Sciatic nerve (tissue), 2 donors: Measurements from ENCODE around the gene APPL2. TPM values are rescaled to one million over a fixed set of nuclear protein-coding genes. Genes with fewer than 3 reads are reported as not detected.
A peak's percentile ranks its signal among the peaks of the same experiment; 100 is the strongest.

Source experiments
- ATAC-seq: fragments of 200-7000 bp; cut with Tn5 transposase; one replicate; pipeline ENCODE4 v1.9.1; 2020; ENCODE audit warnings: mild to moderate bottlenecking, moderate library complexity
- DNase-seq: peaks from one replicate; pipeline ENCODE4 v3.0.0-alpha.2; 2020; ENCODE audit warnings: low spot score
- intact Hi-C: fragments of 100-400 bp; cut with DNase I; formaldehyde crosslinking; loops from one replicate; pipeline ENCODE4 v1.14.2; 2022
- total RNA-seq: library from RNA; stranded (reverse); fragmentation: NEBNext Ultra II Directional; extraction: Animal tissue kit (Norgen Biotek cat#: 25700); gene quantifications from one replicate; pipeline ENCODE4 v1.2.1, GENCODE V29; 2021
- donor health status: DM: no; HTN: no; CAD: no.
- donor health status: DM: no; HTN: no; CAD: no.

Gene APPL2
- total RNA-seq, 1 donor from 2014 or later = 53.4 TPM

- DNase-seq = peak; percentile 79
These were observed 9.8 kb downstream of the APPL2 start for GRCh38 chr12:105226219-105226618.

GRCh38 chr12:105225505-105226015 lies 10.4 kb downstream of the APPL2 start:
- ATAC-seq = no peak
- DNase-seq = no peak
- intact Hi-C loops = no loop called here

More at GRCh38 chr12:105226219-105226618, 9.8 kb downstream of the APPL2 start:
- peak; percentile 92 for ATAC-seq
- intact Hi-C loops = no loop called here

GRCh38 chr12:105224399-105224798 lies 11.6 kb downstream of the APPL2 start:
- DNase-seq (no peak), ATAC-seq (no peak)
- intact Hi-C loops = no loop called here

GRCh38 chr12:105223884-105224283 lies 12.1 kb downstream of the APPL2 start:
- no peak for ATAC-seq

GRCh38 chr12:105223352-105223845 lies 12.6 kb downstream of the APPL2 start:
- DNase-seq (no peak), ATAC-seq (no peak)
- intact Hi-C loops = no loop called here

More at GRCh38 chr12:105223884-105224283, 12.1 kb downstream of the APPL2 start:
- intact Hi-C loops = no loop called here
- DNase-seq = no peak

- intact Hi-C loops = no loop called here
- ATAC-seq = no peak
- no peak for DNase-seq
These were observed 13.1 kb downstream of the APPL2 start for GRCh38 chr12:105222726-105223351.

- intact Hi-C loops = no loop called here
- DNase-seq = no peak
- ATAC-seq = no peak
These were observed 13.7 kb downstream of the APPL2 start for GRCh38 chr12:105222284-105222655.

GRCh38 chr12:105221583-105222283 lies 14.2 kb downstream of the APPL2 start:
- intact Hi-C loops = no loop called here
- DNase-seq = no peak
- no peak for ATAC-seq

- intact Hi-C loops = no loop called here
- ATAC-seq = no peak
- DNase-seq = no peak
These were observed 15.1 kb downstream of the APPL2 start for GRCh38 chr12:105220929-105221290.

GRCh38 chr12:105220150-105220928 lies 15.6 kb downstream of the APPL2 start:
- ATAC-seq (no peak), DNase-seq (no peak)
- intact Hi-C loops = no loop called here

- ATAC-seq (no peak), DNase-seq (no peak)
- intact Hi-C loops = no loop called here
These were observed 16.5 kb downstream of the APPL2 start for GRCh38 chr12:105219261-105220028.

- DNase-seq = no peak
- intact Hi-C loops = no loop called here
- ATAC-seq = no peak
These were observed 17.5 kb downstream of the APPL2 start for GRCh38 chr12:105218434-105218833.

- intact Hi-C loops = no loop called here
- DNase-seq (no peak), ATAC-seq (peak; percentile 27)
These were observed 21.2 kb downstream of the APPL2 start for GRCh38 chr12:105214670-105215375.

- peak; percentile 23 for ATAC-seq
- no peak for DNase-seq
- intact Hi-C loops = no loop called here
These were observed 21.8 kb downstream of the APPL2 start for GRCh38 chr12:105214148-105214547.

GRCh38 chr12:105212438-105212837 lies 23.5 kb downstream of the APPL2 start:
- intact Hi-C loops = no loop called here
- no peak for ATAC-seq
- DNase-seq = no peak

GRCh38 chr12:105209091-105209490 lies 26.9 kb downstream of the APPL2 start:
- intact Hi-C loops = no loop called here
- no peak for ATAC-seq
- DNase-seq = no peak

- DNase-seq (no peak), ATAC-seq (no peak)
- intact Hi-C loops = no loop called here
These were observed 29.1 kb downstream of the APPL2 start for GRCh38 chr12:105206686-105207374.
